Sigmoid colon (tissue), 3 donors: ENCODE data around the gene STK39.

ENCODE experiments used
- CTCF ChIP-seq, 4 experiments: fragments of 450-650 bp in 3 of 4; fragments of 200-600 bp in 1 of 4; IDR thresholded peaks; one replicate each; pipeline ENCODE4 v1.5.1; 2016 to 2019; ENCODE audit warnings: antibody characterized with exemption in 4 of 4, mild to moderate bottlenecking in 3 of 4, moderate library complexity in 2 of 4
- POLR2A ChIP-seq, 2 donors: fragments of 450-650 bp; IDR thresholded peaks; one replicate each; pipeline ENCODE4 v1.6.1; 2016; ENCODE audit warnings: antibody characterized with exemption in 2 of 2, mild to moderate bottlenecking in 2 of 2, moderate library complexity in 2 of 2

DNA sequence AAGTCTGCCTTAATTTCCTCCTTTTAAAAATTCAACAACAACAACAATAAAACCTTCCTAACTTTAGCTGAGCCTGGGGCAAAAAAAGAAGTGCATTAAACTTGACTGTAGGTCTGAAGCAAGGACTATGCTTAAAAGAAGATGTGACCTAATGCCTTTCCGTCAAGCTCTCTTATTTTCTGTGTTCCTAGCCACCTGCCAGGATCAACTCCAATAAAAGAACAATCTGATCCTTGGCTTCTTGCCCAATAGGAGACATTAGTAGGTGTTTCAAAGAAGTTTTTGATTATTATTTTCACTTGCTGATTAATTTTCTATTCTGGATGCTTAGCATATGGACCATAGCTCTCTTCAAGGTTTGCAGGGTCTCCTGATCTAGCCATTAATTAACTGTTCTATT is 237.5 kb downstream of the STK39 start:
- TF ChIP-seq CTCF (IDR thresholded peaks at IDR 0.05) (no peak), POLR2A (IDR thresholded peaks at IDR 0.05) (no peak)
